NCI-H1694 (cell line): ENCODE data around the gene DOP1B.
"Not testable (repeated sequence)": the region's sequence is repeated elsewhere in the genome, so short reads cannot be mapped to it uniquely, and the experiment has no call there.

Experiments used
- DNase-seq: peaks from one replicate; lab custom pipeline; 2025; lab: John Stamatoyannopoulos, UW

Gene DOP1B

GRCh38 chr21:36171336-36171735 is 14.7 kb downstream of the DOP1B start:
- no peak for DNase-seq

- DNase-seq = no peak
These were observed 15.2 kb downstream of the DOP1B start for GRCh38 chr21:36171741-36172331.

- DNase-seq = no peak
These were observed 18.2 kb downstream of the DOP1B start for GRCh38 chr21:36174780-36175179.

GRCh38 chr21:36175771-36176565 is 19.3 kb downstream of the DOP1B start:
- peak; percentile 15 for DNase-seq

GRCh38 chr21:36178349-36178748 is 21.7 kb downstream of the DOP1B start:
- DNase-seq = no peak

- no peak for DNase-seq
These were observed 22.5 kb downstream of the DOP1B start for GRCh38 chr21:36179145-36179544.

- DNase-seq = no peak
These were observed 24.3 kb downstream of the DOP1B start for GRCh38 chr21:36180963-36181362.

- DNase-seq = no peak
These were observed 26.6 kb downstream of the DOP1B start for GRCh38 chr21:36183144-36183795.

- no peak for DNase-seq
These were observed 27.9 kb downstream of the DOP1B start for GRCh38 chr21:36184545-36184944.

- no peak for DNase-seq
These were observed 28.9 kb downstream of the DOP1B start for GRCh38 chr21:36185523-36185922.

GRCh38 chr21:36186081-36186480 is 29.5 kb downstream of the DOP1B start:
- DNase-seq = no peak

- no peak for DNase-seq
These were observed 30.1 kb downstream of the DOP1B start for GRCh38 chr21:36186506-36187399.

GRCh38 chr21:36188081-36188681 is 31.6 kb downstream of the DOP1B start:
- no peak for DNase-seq

GRCh38 chr21:36188937-36189336 is 32.3 kb downstream of the DOP1B start:
- no peak for DNase-seq

GRCh38 chr21:36190736-36191135 is 34.1 kb downstream of the DOP1B start:
- DNase-seq = no peak

GRCh38 chr21:36193200-36193599 is 36.6 kb downstream of the DOP1B start:
- no peak for DNase-seq

- no peak for DNase-seq
These were observed 37.4 kb downstream of the DOP1B start for GRCh38 chr21:36194024-36194423.

- no peak for DNase-seq
These were observed 39.0 kb downstream of the DOP1B start for GRCh38 chr21:36195613-36196012.

GRCh38 chr21:36199021-36199420 is 42.4 kb downstream of the DOP1B start:
- DNase-seq = no peak

GRCh38 chr21:36199575-36199974 is 43.0 kb downstream of the DOP1B start:
- DNase-seq = not testable (repeated sequence)

GRCh38 chr21:36200081-36200561 is 43.5 kb downstream of the DOP1B start:
- DNase-seq = no peak
